ENCODE results near the gene SRSF11.

DNA sequence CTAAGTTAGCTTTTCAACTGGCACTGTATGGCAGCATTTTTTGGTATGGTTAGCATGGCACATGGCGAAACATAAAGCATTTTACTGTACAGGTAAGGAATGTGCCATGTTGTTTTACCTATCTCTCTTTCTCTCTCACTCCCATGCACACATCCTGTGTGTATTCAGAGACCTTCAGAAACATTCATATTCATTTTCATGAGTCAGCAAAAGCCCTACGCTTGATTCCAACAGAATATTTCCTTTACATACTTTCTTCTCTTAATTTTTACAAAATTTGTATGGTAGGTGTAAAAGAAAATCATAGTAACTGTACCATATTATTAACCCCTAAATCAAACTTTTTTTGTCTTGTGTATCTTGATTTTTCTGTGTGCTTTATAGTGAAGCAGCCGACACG lies 10.3 kb downstream of the SRSF11 start:
- TF ChIP-seq, protein P1, sequence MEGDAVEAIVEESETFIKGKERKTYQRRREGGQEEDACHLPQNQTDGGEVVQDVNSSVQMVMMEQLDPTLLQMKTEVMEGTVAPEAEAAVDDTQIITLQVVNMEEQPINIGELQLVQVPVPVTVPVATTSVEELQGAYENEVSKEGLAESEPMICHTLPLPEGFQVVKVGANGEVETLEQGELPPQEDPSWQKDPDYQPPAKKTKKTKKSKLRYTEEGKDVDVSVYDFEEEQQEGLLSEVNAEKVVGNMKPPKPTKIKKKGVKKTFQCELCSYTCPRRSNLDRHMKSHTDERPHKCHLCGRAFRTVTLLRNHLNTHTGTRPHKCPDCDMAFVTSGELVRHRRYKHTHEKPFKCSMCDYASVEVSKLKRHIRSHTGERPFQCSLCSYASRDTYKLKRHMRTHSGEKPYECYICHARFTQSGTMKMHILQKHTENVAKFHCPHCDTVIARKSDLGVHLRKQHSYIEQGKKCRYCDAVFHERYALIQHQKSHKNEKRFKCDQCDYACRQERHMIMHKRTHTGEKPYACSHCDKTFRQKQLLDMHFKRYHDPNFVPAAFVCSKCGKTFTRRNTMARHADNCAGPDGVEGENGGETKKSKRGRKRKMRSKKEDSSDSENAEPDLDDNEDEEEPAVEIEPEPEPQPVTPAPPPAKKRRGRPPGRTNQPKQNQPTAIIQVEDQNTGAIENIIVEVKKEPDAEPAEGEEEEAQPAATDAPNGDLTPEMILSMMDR (IDR thresholded peaks at IDR 0.05 in 8 of 11, conservative IDR thresholded peaks at IDR 0.05 in 3 of 11) = no peak
- TF ChIP-seq POLR2A (IDR thresholded peaks at IDR 0.05) (no peak), POLR2AphosphoS5 (IDR thresholded peaks at IDR 0.05) (no peak)

Data from spleen (tissue), 7 donors.